ENCODE results near the gene OBSCN.
A peak's percentile ranks its signal among the peaks of the same experiment; 100 is the strongest.

OBSCN gene

DNA sequence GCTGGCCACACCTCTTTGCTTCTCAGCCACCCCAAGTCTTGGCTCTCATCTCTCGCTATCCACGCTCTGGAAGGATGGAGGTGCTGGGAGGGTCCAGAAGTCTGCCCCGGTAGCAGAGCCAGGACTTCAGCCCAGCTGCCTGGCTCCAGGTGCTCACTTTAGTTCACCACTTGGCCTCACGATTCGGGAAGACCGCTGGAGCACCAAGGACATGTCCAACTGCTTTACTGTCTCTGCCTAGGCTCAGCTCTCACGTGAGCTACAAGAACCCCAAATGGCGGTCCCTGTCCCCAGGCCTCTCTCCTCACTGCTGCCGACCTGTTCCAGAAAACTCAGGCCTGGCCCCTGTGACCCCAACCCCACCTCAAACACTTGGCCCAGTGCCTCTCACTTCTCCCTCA, 195.4 kb downstream of the OBSCN start:
- no peak for DNase-seq

DNA sequence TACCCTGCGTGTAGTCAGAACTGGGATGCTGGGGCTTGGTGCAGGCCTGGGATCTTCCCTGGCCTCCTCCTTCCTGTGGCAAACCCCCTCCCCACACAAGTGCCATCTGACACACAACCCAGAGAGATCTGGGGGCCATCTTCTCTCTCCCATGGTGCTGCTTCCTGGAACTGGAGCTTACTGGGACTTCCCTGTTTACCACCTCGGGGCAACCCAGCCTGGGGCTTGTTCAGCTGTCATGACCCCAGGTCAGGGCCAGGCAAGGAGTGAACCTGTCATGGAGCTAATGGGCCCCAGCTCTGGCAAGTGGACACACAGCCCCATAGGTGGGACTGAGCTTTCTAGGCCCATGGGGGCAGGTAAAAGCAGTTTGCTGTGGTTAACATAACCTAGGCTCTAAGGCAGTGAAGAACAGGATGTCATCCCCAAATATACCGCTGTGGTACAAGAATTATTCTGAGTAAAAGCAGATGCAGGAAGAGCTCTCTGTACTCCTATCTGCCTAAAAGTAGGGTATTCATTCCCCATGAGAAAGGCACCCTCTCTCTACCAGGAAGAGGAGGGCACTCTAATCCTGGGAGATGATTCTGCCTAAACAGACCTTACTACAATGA, 196.4 kb downstream of the OBSCN start:
- no peak for DNase-seq

DNA sequence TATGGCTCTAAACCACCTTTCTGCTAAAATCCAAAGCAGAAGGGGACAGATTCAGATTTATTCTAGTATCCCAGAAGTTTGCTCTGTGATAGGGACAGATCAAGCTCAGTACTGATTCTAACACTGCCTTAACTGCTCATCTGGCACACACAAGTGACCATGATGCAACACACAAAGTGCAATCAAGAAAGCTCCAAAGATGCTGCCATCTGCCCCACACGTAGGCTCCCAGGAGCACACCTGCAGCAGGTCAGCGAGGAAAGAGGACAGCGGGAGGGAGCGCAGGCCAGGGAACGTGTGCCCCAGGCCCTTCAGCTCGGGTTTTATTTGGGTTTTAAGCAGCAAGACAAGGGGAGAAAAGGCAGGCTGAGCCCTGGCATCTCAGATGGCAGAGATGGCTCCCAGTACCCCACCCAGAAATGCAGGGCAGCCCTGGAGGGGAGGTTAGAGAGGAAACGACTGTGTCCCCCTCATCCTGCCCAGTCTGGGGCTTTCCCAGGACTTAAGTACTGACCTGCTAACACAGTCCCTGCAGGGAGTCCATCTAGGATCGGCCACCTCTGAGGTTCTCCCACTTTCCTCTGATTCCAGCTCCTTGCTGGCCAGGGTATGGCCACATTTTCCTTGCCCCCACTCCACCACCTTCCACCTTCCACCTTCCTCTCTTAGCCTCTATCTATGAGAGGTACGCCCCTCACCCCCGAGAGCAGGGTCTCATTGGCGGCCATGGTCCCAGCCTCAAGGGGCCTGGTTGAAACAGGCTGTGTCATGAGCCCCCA, 197.5 kb downstream of the OBSCN start:
- DNase-seq, result no peak

DNA sequence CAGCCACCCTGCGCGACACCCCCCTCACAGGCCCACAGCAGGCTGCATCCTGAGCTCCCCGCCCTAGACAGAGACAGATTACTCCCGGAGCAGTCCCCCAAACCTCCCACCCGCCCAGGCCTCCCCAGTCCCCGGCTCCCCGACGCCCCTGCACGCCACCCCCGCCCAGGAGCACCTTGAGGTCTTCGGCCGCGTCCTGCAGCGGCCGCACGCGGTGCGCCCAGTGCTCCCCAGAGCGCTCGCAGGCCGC, 198.1 kb downstream of the OBSCN start:
- no peak for DNase-seq

DNA sequence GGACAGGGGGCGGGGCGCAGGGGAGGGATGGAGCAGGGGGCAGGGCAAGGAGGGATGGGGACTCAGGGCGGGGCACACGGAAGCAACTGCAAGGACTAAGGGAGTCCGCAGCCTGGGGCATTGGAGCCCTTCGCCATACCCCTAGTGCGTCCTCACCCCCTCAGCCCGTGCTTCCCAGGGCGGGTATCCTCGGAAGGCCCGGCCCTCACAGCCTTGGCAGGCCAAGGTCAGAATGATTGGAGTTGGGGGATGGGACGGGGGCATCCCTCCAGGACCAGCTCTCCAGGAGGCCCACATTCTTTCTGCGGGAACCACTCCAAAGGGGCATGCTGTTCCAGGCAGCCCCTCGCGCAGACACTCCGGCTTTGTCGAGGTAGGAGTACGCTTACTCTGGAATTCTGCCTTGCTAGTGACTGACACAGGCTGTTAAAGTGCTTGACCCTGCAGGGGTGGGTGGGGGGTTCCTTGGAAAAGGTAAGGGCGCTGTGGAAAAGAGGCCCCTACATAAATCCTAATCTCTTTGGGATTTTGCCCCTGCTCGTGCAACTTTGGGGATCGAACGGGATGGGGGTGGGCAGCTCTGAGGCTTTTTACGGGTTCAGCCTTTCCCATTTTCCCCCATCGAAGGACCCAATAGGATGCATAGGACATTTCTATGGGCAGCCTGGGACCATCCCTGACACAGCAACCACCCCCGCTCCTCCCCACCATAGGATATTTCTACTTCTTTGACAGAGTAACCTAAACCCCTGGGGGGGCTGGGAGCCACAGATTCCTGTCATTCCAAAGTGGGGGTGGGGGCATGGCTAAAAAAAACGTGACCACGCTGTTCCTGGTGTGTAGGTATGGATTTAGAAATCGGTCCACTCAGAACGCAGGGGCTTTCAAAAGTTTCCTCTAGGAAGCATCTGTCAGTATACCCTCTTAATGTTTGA, 199.5 kb downstream of the OBSCN start:
- peak; percentile 54 for DNase-seq

DNA sequence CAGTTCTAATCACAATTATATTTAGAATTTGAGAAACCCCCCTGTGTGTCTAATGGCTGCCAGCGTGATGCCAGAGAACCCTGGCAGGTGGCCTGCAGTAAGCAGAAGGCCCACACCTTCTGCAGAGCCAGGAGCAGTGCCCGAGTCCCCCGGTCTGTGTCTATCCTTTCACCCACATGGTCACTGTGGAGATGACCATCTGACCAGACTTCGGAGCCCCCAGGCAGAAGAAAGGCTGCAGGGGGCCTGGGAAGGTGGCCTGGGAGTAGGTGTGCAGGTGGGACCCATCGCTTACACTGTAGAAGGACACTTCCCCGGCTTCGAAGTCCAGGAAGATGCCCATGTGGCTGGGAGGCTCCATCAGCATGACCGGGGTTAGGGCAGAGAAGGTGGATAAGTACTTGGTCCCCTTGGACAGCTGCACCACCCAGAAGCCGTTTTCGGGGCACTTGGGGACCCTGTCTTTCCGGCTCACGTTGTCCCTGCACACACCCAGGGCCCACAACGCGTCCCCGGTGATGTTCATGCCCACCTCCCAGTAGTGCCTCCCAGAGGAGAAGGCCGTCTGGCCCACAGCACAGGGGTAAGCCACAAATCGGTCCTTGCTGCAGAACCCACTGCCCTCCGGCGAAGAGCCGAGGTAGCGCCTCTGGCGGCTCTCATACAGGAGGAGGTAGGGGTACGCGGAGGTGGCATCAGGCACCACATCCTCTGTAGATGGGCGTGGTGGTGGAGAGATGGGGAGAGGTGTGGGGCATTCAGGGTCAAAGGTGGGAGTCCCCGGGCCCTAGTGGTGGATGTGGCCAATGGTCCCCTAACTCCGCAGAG, 200.4 kb downstream of the OBSCN start:
- no peak for DNase-seq

DNA sequence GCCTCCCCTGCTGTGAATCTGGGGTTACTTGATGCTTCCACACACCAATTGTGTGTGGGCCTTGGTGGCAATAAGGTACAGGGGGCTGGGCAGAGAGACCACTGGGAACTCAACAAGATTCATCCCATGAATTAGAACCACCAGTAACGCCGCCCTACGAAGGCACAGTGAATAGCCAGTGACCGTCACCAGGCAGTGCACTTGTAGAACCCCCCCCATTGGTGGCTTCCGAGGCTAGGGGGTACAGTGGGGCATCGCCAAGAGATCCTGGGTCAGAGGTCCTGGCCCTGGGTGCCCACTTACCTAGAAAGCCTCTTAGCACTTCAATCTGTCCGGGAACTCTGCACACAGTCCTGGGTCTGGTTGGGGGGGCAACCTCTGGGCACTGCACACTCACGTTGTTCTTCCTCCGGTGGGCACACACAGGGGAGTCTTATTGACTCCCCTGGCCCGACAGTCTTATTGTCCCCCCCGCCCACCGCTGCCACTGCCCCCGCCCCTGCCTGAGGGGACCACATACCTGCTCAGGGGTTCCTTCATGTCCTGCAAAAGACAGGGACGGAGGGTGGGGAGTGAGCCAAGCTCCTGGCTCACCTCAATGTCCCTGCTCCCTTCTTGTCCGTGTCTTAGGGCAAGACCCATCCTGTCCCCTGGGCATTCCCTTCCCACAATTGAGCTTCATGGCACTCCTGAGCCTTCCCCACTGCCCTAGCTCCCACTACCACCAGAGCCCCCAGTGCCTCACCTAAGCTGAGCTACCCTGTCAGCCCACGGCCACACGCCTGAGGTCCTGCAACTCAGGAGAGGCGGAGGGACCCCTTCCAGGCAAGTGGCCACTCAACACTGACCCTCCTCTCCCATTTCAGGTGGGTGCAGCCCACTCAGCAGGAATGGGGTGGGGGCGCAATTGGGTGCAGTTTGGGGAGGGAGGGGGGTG, 201.3 kb downstream of the OBSCN start:
- DNase-seq, result no peak

DNA sequence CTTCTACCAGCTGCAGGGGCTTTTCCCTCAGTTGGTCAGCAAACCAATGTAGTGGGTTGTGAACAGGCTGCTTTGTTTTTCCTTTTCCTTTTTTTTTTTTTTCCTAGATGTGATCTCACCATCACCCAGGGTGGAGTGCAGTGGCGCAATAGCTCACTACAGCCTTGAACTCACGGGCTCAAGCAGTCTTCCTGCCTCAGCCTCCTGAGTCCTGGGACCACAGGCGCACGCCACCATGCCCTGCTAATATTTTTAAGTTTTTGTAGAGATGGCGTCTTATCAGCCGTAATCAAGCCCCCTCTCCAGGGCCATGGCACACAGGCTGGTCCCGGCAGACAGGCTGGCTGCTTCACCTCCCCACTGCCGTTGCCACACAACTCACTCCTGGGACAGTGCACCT, 202.2 kb downstream of the OBSCN start:
- DNase-seq, result no peak

DNA sequence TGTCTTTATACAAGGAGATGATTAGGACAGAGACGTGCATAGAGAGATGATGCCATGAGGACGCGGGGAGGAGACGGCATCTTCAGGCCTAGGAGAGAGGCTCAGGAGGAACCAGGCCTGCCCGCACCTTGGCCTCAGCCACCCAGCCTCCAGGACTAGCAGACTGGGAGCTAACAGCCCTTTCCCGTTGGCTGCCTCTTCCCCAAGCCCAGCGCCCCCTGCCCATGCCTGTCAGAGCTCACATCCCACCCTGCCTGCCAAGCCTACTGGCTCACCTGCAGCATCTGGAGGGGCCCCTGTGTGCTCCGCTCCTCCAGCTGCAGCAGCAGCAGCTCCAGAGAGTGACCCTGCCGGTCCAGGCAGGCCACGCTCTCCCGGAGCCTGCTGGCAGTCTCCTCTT, 202.8 kb downstream of the OBSCN start:
- no peak for DNase-seq

DNA sequence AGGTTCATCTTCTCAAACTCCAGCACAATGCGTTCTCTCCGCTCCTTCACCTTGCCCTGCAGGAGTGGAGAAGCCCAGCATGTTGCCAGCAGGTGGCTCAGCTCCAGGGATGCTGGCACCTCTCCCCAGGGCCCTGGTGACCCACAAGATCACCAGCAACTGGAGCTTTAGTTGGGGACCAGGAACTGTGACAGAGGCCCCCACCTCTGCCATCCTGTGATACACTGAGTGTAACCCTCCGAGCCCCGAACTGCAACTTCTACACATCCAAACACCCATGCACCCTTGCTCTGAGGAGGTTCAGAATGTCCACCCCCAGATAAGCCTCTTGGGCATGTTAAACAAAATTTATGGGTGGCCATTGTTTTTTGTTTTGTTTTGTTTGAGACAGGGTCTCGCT, 203.3 kb downstream of the OBSCN start:
- DNase-seq, result no peak

DNA sequence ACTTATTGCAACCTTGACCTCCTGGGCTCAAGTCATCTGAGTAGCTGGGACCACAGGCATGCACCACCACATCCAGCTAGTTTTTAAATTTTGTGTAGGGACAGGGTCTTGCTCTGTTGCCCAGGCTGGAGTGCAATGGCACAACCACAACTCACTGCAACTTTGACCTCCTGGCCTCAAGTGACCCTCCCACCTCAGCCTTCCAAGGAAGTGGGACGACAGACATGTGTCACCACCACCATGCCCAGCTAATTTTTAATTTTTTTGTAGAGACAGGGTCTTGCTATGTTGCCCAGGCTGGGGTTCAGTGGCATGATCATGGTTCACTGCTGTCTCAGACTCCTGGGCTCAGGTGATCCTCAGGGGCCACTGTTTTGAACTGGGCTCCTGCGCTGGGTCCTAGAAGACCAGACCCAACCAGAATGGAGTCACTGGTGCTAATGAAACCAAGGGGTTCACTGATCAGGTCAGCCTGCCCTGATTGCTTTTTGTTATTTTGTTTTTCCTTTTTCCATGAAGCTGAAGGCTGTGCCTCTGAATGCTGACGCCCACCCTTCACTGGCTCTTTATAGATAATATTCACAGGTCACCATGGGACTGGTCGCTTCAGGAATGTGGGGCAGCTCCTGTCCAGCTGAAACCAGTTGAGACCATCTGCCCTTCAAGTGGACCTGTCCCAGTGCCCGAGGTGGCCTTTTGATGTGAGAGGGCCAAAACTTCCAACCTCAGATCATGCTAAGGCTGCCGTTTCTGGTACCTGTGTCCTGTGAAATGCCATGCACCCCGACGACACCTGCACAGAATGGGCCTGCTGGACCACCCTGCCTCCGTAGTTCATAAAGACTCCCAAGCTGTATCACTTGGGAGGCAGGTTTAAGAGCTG, 203.9 kb downstream of the OBSCN start:
- DNase-seq, result no peak

DNA sequence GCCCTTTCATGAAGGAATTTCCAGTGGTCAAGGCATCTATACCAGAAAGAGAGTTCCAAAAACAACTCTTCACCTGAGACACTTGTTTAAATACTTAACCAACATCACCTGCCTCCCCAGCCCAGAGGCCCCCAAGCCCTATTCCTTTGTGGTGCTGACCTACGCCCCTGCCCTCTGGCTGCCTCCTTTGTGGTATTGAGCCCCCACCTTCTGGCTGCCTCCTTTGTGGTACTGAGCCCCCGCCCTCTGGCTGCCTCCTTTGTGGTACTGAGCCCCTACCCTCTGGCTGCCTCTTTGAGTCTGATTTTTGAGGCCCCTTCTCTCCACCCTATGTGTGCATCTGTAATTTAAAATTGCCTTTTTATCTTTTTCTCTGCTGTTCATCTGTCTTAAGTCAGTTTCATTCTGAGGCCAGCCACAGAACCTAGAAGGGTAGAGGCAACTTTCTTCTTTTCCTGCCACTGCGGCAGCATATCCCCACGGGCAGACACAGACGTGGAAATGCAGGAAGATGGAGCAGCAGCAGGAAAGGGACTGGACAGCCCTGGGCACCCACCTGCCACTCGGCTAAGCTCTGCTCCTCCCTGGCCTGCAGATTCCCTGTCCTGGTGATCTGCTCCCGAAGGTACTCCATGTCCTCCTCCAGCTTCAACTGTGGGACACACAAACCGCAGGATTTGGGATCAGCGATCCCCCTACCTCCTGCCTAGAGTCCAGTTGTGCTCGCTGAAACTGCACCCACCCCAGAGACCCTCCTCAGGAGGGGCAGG, 205.6 kb downstream of the OBSCN start:
- no peak for DNase-seq

DNA sequence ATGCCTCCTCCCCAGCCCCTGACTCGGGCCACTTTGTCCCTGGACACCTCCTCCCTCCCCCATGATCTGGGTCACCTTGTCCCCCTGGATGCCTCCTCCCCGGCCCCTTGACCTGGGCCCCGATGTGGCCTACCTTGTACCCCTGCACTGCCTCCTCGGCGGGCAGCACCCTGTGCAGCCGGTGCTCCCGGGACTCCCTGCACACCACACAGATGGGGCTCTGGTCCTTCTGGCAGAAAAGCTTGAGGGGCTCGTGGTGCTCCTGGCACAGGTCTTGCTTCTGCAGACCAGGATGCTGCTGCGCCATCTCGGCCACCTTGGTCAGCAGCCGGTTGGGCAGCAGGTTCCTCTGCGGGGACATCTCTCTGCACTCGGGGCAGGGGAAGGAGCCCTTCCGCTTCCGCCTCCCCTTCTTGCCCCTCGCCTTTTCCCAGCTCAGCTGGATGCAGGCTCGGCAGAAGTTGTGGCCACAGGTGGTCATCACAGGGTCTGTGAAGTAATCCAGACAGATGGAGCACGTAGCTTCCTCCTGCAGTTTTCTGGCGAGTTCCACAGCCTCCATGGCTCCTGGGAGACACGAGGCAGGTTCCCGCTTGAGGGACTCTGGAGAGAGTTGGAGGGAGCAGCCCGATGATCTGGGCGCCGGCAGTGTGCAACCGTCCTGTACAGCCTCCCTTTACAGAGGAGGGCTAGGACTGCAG, 206.8 kb downstream of the OBSCN start:
- DNase-seq, result no peak

DNA sequence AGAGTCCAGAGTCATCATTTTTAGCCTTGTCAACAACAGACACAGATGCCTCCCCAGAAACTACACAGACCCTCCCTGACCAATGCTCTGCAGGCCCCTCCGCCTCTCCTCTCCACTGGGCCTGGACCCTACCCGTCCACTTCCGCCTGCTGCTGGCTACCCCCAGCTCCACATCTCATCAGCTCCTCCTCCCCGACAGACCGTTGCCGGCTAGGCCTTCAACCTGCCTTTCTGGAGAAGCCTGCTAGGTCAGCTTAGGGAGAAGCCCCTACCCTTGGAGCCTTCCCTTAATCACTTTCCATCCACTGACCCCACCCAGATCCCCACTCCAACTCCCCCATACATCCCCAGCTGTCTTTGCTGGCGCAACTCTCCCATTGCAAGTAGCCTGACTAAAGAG, 207.4 kb downstream of the OBSCN start:
- DNase-seq, result no peak

DNA sequence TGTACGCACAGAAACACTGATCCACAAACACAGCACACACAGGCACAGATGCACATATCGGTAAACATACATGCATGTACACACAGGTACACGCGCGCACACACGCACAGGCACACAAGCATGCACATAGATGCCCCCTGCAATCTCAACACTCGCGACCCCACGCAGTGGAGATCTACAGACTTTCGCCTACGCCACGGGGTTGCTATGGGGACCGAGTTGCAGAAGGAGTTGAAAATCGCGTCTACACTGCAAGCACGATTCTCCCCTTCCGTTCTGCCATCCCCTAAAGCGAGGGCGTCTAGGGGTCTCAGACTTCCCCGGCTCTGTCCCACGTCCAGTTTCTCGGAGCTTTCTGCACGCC, 208.0 kb downstream of the OBSCN start:
- DNase-seq, result no peak

DNA sequence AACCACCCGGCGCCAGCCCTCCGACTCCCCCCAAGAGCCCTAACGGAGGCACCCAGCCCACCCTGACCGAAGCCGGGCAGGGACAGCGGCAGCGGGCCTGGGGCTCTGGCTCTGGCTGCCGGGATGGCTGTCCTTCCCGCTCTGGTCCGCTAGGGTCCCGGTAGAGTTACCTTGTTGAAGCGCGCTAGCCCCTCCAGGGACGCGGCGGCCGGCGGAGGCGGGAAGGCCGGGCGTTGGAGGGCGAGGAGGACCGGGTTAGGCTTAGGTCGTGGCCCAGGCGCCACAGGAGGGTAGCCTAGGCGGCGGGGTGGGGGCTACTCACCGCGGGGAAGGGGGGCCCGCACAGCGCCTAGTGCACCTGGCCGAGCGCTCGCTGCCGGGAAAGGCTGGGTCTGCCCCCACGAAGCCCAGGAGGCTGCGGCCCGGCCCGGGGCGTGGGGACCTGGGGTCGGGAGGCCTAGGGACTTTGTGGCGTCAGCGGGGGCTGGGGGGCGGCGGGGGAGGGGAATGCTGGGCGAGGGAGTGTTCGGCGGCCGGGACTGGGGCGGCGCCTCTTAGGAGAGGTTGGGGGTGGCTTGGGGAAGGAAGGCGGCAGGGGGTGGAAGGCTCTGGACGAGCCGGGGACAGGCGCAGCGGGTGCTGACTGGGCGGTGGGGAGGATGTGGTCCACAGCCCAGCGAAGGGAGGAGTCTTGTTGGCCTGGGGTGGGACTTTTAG, 208.5 kb downstream of the OBSCN start, which contains the start of gene TRIM17:
Gene TRIM17, minus strand, starts transcription at position 645 of the 717 bp plus-strand sequence. CDS start 1,789 bp downstream, outside the sequence.
- peak; percentile 31 for DNase-seq

DNA sequence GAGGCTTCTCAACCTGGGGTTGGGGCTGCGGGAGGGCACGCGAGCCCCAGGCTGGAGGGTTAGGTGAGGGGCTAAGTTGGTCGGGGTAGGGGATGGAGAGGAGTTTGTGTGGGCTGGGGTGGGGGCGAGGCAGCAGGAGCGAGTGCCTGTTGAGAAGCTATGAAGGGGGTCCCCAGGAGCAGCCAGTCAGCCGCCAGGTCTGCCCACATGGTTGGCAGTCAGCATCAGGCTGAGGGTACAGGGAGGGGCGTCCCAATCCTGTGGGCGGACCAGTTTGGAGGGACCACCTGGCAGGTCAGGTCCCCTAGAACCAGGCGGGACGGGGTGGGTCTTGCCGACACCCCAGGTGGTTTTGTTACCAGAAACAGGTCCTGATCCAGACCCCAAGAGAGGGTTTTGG, 209.2 kb downstream of the OBSCN start:
- no peak for DNase-seq

DNA sequence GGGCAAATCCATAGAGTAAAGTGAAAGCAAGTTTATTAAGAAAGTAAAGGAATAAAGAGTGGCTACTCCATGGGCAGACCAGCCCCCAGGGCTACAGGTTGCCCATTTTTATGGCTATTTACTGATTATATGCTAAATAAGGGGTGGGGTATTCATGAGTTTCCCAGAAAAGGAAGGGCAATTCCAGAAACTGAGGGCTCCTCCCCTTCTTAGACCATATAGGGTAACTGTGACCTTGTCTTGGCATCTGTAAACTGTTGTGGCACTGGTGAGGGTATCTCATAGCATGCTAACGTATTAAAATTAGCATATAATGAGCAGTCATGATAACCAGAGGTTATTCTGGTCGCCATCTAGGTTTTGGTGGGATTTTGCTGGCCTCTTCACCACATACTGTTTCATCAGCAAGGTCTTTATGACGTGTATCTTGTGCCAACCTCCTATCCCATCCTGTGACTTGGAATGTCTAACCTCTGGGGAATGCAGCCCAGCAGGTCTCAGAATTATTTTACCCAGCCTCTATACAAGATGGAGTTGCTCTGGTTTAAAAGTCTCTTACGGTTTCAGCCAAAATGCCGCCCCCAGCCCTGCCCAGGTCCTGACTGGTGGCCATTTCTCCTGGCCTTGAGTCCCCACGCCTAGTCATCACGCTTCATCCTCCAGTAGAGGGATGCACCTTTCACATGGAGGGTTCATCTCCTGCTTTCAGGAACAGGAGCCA, 209.8 kb downstream of the OBSCN start:
- DNase-seq, result no peak

Data from fibroblast of skin of scalp (primary cell).